GM12878 (cell line): Measurements from ENCODE around the gene MPRIP. TPM values are rescaled to one million over a fixed set of nuclear protein-coding genes. Genes with fewer than 3 reads are reported as not detected.

Experiments
- CHD4 ChIP-seq: fragments of 200-600 bp; sonication (generic); IDR thresholded peaks from 2 replicates; pipeline ENCODE4 v1.6.1; 2016; ENCODE audit warnings: mild to moderate bottlenecking
- IKZF1 ChIP-seq: fragments of 450-650 bp; conservative IDR thresholded peaks from 2 replicates; pipeline ENCODE4 v1.6.1; 2017; ENCODE audit warnings: antibody characterized with exemption, mild to moderate bottlenecking
- IRF3 ChIP-seq: fragments of 450-650 bp; IDR thresholded peaks from 2 replicates; pipeline ENCODE4 v1.6.1; 2014; ENCODE audit warnings: mild to moderate bottlenecking
- NKRF ChIP-seq: fragments of 450-650 bp; conservative IDR thresholded peaks from 2 replicates; pipeline ENCODE4 v1.6.1; 2017; ENCODE audit warnings: mild to moderate bottlenecking, moderate library complexity
- RAD51 ChIP-seq: fragments of 450-650 bp; IDR thresholded peaks from 2 replicates; pipeline ENCODE4 v1.6.1; 2016; ENCODE audit warnings: moderate library complexity, mild to moderate bottlenecking, inconsistent platforms
- SPI1 ChIP-seq: IDR thresholded peaks from 2 replicates; pipeline ENCODE4 v1.6.1; 2011; ENCODE audit warnings: low read depth, mild to moderate bottlenecking, low read length, moderate library complexity, borderline replicate concordance; ENCODE audit not compliant: insufficient read depth
- TCF7 ChIP-seq: IDR thresholded peaks from 2 replicates; pipeline ENCODE4 v1.6.1; 2014; ENCODE audit warnings: antibody characterized with exemption, borderline replicate concordance
- ZNF622 ChIP-seq: fragments of 450-650 bp; IDR thresholded peaks from 2 replicates; pipeline ENCODE4 v1.6.1; 2017; ENCODE audit warnings: mild to moderate bottlenecking, inconsistent platforms
- polyA plus RNA-seq, 11 experiments: library from polyadenylated mRNA; depleted of rRNA in 4 of 11; unstranded in 6 of 11; stranded (reverse) in 5 of 11; fragments of >200 nt; fragmentation: Nextera tagmentation in 4 of 11; fragmentation: Illumina TruSeq in 1 of 11; extraction: Ambion mirVana in 4 of 11; extraction: Trizol in 1 of 11; gene quantifications; 1 replicate in 1 of 11; 2 replicates in 10 of 11; pipeline versions ENCODE4 v1.2.1 to v1.2.3, GENCODE V29; 2011 to 2016; ENCODE audit warnings: inconsistent platforms in 2 of 11, missing spikeins in 2 of 11, low read depth in 1 of 11
- total RNA-seq, 4 experiments: library from RNA; depleted of rRNA in 3 of 4; stranded (reverse); fragments of >200 nt in 3 of 4; fragmentation: Illumina TruSeq in 1 of 4; extraction: Trizol in 1 of 4; gene quantifications; 2 replicates each; pipeline versions ENCODE4 v1.2.1 to v1.2.3, GENCODE V29; 2013 to 2021

Gene MPRIP
- total and polyA plus RNA-seq, 10 of the 15 experiments (the other 5 are each of a cell fraction or from before 2014, with no cell fraction given) = 16.5 to 168 (median 71.7) TPM

GRCh38 chr17:17181666-17182597 is 139.7 kb downstream of the MPRIP start (continued):
- TF ChIP-seq IKZF1 (peak; percentile 32; the same call in 1 of the 2 replicates), TCF7 (peak; percentile 92), ZNF622 (no peak), NKRF (no peak), SPI1 (peak; percentile 24; the same call in 1 of the 2 replicates), RAD51 (no peak), IRF3 (no peak), CHD4 (no peak)
